Activated T-helper 1 cell treated with Interleukin-2 at 50 U/mL for 16 hours (primary cell): Measurements from ENCODE around the gene WAS.
"Not testable (repeated sequence)": the region's sequence is repeated elsewhere in the genome, so short reads cannot be mapped to it uniquely, and the experiment has no call there.

ENCODE experiments used
- DNase-seq: peaks from one replicate; pipeline ENCODE4 v3.0.0-alpha.2; 2020; ENCODE audit warnings: low read depth

The WAS gene

GRCh38 chrX:48685416-48685815, 1.8 kb downstream of the WAS start:
- DNase-seq: no peak

GRCh38 chrX:48688531-48689150, 5.0 kb downstream of the WAS start:
- DNase-seq: no peak

GRCh38 chrX:48689208-48689920, 5.8 kb downstream of the WAS start:
- DNase-seq: no peak

- DNase-seq: not testable (repeated sequence)
Measured at GRCh38 chrX:48691746-48692145, 8.1 kb downstream of the WAS start.

- DNase-seq: no peak
Measured at GRCh38 chrX:48694776-48695533, 11.4 kb downstream of the WAS start.

GRCh38 chrX:48695534-48695896, 11.9 kb downstream of the WAS start:
- DNase-seq: no peak

- DNase-seq: no peak
Measured at GRCh38 chrX:48695925-48696300, 12.3 kb downstream of the WAS start.

GRCh38 chrX:48696301-48696908, 12.8 kb downstream of the WAS start, which contains the start of gene SUV39H1:
Gene SUV39H1, plus strand, starts transcription at chrX:48696734. Its CDS starts 51 bp downstream, at chrX:48696785.
- peak; percentile 76 for DNase-seq

GRCh38 chrX:48696909-48697727, 13.5 kb downstream of the WAS start:
- no peak for DNase-seq

- DNase-seq: no peak
Measured at GRCh38 chrX:48698306-48698705, 14.7 kb downstream of the WAS start.

GRCh38 chrX:48700246-48700645, 16.6 kb downstream of the WAS start:
- no peak for DNase-seq

- no peak for DNase-seq
Measured at GRCh38 chrX:48700951-48701653, 17.5 kb downstream of the WAS start.

- DNase-seq: no peak
Measured at GRCh38 chrX:48702032-48702431, 18.4 kb downstream of the WAS start.

- DNase-seq: no peak
Measured at GRCh38 chrX:48702716-48703115, 19.1 kb downstream of the WAS start.

- DNase-seq: no peak
Measured at GRCh38 chrX:48703228-48703627, 19.6 kb downstream of the WAS start.

GRCh38 chrX:48703642-48704481, 20.3 kb downstream of the WAS start:
- DNase-seq: no peak

GRCh38 chrX:48705871-48706270, 22.3 kb downstream of the WAS start:
- DNase-seq: no peak

- DNase-seq: no peak
Measured at GRCh38 chrX:48709522-48710112, 26.0 kb downstream of the WAS start.

GRCh38 chrX:48711162-48711928, 27.7 kb downstream of the WAS start:
- no peak for DNase-seq
